IPS DF 4.7 (cell line): Measurements from ENCODE around the gene FBXO31.

Experiments used
- DNase-seq: peaks from one replicate; pipeline ENCODE4 v3.0.0-alpha.2; 2013; ENCODE audit warnings: low spot score; ENCODE audit errors: extremely low read depth

The FBXO31 gene

GRCh38 chr16:87288753-87289362 lies 94.7 kb downstream of the FBXO31 start:
- no peak for DNase-seq

DNA sequence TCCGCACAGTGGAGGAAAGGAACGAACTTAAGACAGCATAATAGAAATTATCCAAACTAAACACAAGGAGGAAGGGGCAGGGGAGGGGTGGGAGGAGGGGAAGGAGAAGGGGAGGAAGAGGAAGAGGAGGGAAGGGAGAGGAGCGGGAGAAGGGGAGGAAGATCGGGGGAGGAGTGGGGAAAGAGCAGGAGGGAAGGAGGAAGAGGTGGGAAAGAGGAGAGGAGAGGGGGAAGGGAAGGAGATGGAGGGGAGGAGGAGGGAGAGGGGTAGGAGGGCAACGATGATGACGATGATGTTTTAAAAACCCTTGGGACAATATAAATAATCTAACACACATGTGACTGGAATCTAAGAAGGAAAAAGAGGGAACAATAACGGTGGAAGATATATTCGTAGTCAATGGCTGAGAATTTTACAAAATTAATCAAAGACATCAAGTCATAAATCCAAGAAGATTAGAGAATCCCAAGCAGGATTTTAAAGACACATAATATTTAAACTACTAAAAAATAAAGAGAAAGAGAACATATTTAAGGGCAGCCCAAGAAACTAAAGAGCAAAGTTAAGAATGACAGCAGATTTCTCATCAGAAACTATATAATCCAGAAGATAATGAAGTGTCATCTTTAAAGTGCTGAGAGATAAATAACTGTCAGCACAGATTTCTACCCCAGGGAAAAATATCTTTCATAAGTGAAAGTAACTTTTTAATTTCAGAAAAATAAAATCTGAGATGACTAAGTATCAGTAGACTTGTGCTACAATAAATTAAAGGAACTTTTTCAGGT lies 96.5 kb downstream of the FBXO31 start:
- DNase-seq, result no peak

- DNase-seq, result no peak
Observed at GRCh38 chr16:87284183-87284582, 99.4 kb downstream of the FBXO31 start.

- no peak for DNase-seq
Observed at GRCh38 chr16:87279094-87279658, 104.4 kb downstream of the FBXO31 start.

- DNase-seq, result no peak
Observed at GRCh38 chr16:87278191-87279093, 105.1 kb downstream of the FBXO31 start.
